RWPE2 (cell line): Measurements from ENCODE around the gene BARHL2.

Experiments
- ATAC-seq: fragments of 200-7000 bp; cut with Tn5 transposase; 3 replicates; pipeline ENCODE4 v1.9.1; 2021; ENCODE audit warnings: low read depth
- DNase-seq: peaks from one replicate; pipeline ENCODE4 v3.0.0-alpha.2; 2020; ENCODE audit warnings: low spot score
- H3K27ac ChIP-seq: fragments of 450-650 bp; 2 replicates; pipeline ENCODE4 v1.5.1; 2017; ENCODE audit warnings: mild to moderate bottlenecking; ENCODE audit not compliant: poor library complexity, severe bottlenecking
- H3K27me3 ChIP-seq: fragments of 250-450 bp; sonication (Bioruptor Pico); 2 replicates; pipeline ENCODE4 v1.5.1; 2021; ENCODE audit warnings: mild to moderate bottlenecking, moderate library complexity; ENCODE audit not compliant: insufficient read depth, poor library complexity, severe bottlenecking
- H3K36me3 ChIP-seq: fragments of 250-450 bp; sonication (Bioruptor Pico); 2 replicates; pipeline ENCODE4 v1.5.1; 2020; ENCODE audit warnings: low read depth, mild to moderate bottlenecking, moderate library complexity
- H3K4me1 ChIP-seq: fragments of 250-450 bp; sonication (Bioruptor Pico); 2 replicates; pipeline ENCODE4 v1.5.1; 2021; ENCODE audit warnings: mild to moderate bottlenecking, moderate library complexity; ENCODE audit not compliant: insufficient read depth, poor library complexity, severe bottlenecking
- H3K4me3 ChIP-seq: fragments of 250-450 bp; sonication (Bioruptor Pico); 2 replicates; pipeline ENCODE4 v1.5.1; 2021; ENCODE audit warnings: mild to moderate bottlenecking, moderate library complexity; ENCODE audit not compliant: severe bottlenecking
- H3K9me3 ChIP-seq: fragments of 250-450 bp; sonication (Bioruptor Pico); 2 replicates; pipeline ENCODE4 v1.5.1; 2021; ENCODE audit warnings: mild to moderate bottlenecking, moderate library complexity; ENCODE audit not compliant: severe bottlenecking
- TF ChIP-seq, protein P1 (sequence below): fragments of 450-650 bp; IDR thresholded peaks from one replicate; pipeline ENCODE4 v1.5.1; 2017; ENCODE audit warnings: mild to moderate bottlenecking, moderate library complexity; ENCODE audit not compliant: poor library complexity, severe bottlenecking

BARHL2 gene

DNA sequence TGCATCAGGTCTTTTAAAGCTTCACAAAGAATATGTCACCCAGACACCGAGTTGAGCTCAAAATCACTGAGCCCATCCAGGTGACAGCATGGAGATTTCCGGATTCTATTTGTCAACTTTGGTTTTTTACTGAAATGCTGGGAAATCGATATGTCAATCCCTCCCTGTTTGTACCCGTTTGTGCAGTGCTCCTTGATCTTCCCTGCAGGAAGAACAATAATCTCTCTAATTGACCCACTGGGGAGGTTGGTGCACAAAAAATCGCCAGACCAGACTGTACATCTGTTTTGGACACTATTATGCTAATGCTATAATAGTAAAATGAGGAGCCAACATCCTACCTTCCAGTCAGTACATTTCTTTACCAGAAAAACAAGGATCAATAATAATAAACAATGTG is 1.8 kb downstream of the BARHL2 start:
- no peaks in the 10 kb centered on the region for H3K36me3 ChIP-seq
- no peaks in the 10 kb centered on the region for H3K4me1 ChIP-seq
- TF ChIP-seq, protein P1, sequence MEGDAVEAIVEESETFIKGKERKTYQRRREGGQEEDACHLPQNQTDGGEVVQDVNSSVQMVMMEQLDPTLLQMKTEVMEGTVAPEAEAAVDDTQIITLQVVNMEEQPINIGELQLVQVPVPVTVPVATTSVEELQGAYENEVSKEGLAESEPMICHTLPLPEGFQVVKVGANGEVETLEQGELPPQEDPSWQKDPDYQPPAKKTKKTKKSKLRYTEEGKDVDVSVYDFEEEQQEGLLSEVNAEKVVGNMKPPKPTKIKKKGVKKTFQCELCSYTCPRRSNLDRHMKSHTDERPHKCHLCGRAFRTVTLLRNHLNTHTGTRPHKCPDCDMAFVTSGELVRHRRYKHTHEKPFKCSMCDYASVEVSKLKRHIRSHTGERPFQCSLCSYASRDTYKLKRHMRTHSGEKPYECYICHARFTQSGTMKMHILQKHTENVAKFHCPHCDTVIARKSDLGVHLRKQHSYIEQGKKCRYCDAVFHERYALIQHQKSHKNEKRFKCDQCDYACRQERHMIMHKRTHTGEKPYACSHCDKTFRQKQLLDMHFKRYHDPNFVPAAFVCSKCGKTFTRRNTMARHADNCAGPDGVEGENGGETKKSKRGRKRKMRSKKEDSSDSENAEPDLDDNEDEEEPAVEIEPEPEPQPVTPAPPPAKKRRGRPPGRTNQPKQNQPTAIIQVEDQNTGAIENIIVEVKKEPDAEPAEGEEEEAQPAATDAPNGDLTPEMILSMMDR, result no peak
- H3K9me3 ChIP-seq, result no peaks in the 10 kb centered on the region
- no peak overlapping the region for H3K27ac ChIP-seq
- peaks cover 99% of the 10 kb centered on the region for H3K27me3 ChIP-seq
- no peak overlapping the region for H3K4me3 ChIP-seq
- ATAC-seq (no peak), DNase-seq (no peak)

GRCh38 chr1:90714521-90714951 is 2.6 kb downstream of the BARHL2 start:
- ATAC-seq (no peak), DNase-seq (no peak)
- TF ChIP-seq, protein P1, result no peak
- H3K9me3 ChIP-seq, result no peaks in the 10 kb centered on the region
- no peaks in the 10 kb centered on the region for H3K36me3 ChIP-seq
- no peaks in the 10 kb centered on the region for H3K4me1 ChIP-seq
- H3K27ac ChIP-seq, result no peak overlapping the region
- H3K4me3 ChIP-seq, result no peak overlapping the region
- peaks cover 99% of the 10 kb centered on the region for H3K27me3 ChIP-seq

- Histone ChIP-seq H3K27ac (no peak overlapping the region), H3K4me1 (no peaks in the 10 kb centered on the region), H3K27me3 (peaks cover 97% of the 10 kb centered on the region), H3K4me3 (no peak overlapping the region), H3K9me3 (no peaks in the 10 kb centered on the region), H3K36me3 (no peaks in the 10 kb centered on the region)
- TF ChIP-seq, protein P1, result no peak
- ATAC-seq (peak; percentile 17; the same call in 2 of the 3 replicates), DNase-seq (no peak)
Measured at GRCh38 chr1:90713741-90714509, 3.2 kb downstream of the BARHL2 start.

DNA sequence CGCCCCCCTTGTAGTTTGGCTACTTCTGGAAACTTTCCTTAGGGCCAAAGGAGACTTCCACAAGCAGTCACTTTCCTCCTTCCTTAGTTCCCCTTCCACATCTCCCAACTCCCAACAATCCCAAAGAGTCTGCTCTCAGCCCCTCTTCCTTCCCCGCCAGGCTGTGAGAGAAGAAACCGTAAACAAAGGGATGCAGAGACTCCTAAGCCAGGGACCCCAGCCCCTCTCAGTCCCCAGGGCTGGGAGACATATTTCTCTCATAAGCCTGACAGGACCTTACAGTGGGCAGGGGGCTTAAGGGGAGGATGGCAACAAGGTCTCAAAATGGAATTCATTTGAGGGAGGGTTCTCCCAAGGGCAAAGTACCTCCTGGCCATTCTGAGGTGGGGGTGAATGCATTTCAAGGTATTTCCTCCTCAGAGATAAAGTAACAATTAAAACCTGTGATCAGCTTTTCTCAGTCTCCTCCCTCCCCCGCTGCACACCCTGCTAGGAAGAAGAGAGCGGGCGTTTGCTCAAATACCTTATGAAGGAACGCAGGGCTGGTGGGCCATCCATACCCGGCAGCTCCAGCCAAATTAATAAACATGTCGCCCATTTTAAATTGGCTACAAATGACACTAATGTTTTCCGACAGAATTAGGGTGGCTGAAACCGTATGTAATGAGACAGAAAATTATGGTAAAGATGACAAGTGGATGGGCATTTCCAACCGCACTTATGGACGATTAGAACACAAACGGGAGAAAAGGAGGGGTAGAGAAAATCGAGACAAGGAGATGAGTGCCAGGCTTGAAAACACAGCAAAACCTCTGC is 4.0 kb downstream of the BARHL2 start:
- DNase-seq (no peak), ATAC-seq (no peak)
- no peaks in the 10 kb centered on the region for H3K4me1 ChIP-seq
- H3K27ac ChIP-seq, result no peak overlapping the region
- H3K36me3 ChIP-seq, result no peaks in the 10 kb centered on the region
- TF ChIP-seq, protein P1, result no peak
- no peak overlapping the region for H3K4me3 ChIP-seq
- H3K9me3 ChIP-seq, result no peaks in the 10 kb centered on the region
- H3K27me3 ChIP-seq, result peaks cover 97% of the 10 kb centered on the region
